ENCODE results near the gene PGBD2. TPM values are rescaled to one million over a fixed set of nuclear protein-coding genes. Genes with fewer than 3 reads are reported as not detected.

PGBD2 gene
- total and polyA plus RNA-seq, 9 of the 15 experiments (the other 6 are each of a cell fraction or from before 2014, with no cell fraction given), result 11.9 to 21.8 (median 14.7) TPM

DNA sequence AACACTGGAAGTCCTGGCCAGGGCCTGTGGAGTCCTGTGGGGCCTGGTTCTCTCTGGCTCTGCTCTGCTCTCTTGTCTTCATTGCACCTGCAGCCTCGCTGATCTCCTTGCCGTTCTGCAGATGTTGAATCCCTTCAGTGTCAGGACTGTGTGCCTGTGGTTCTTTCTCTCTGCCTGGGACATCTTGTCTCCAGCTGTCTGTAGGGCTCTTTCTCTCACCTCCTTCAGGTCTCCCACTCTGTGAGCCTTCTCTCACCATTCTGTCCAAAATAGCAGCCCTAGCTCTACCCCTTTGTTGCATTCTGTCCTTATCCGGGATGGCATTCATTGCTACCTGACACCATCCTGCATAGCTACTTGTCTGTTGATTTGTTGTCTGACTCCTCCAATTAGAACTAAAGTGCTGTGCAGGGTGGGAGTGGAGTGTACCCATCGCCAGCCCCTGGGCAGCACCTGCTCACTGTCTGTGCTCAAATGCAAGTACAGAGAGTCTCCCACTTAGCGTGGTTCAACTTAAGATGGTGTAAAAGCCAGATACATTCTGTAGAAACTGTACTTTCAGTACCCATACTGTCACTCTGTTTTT is 8.9 kb downstream of the PGBD2 start (continued):
- no peak for TF ChIP-seq FOXA1 (IDR thresholded peaks at IDR 0.05; ENCODE audit: borderline replicate concordance)
- TF ChIP-seq SMARCC2 (IDR thresholded peaks at IDR 0.05; ENCODE audit: low read depth), result no peak

DNA sequence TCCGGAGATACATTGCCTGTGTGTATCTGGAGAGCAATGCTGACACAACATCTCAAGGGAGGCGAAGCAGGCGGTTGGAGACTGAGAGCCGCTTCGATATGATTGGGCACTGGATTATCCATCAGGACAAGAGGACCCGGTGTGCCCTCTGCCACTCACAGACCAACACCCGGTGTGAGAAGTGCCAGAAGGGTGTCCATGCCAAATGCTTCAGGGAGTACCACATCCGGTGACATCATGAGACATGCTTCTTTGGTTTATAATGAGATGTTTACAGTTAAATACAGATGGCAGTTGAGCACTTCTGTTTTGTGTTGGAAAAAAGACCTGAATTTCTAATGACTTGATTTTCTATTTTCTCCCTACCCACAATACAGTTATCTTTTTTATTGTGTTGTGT is 12.1 kb downstream of the PGBD2 start:
- intact Hi-C loops (cut with micrococcal nuclease), result no loop called here

More for the DNA sequence above, 12.1 kb downstream of the PGBD2 start:
- DNase-seq (ENCODE audit: extremely low read depth in 1 of 4, low spot score in 3 of 4) (no peak), FAIRE-seq (no peak), ATAC-seq (no peak)
- no peak overlapping the region for H3K27ac ChIP-seq (ENCODE audit: extremely low read depth, low read depth, low read length)
- no peak overlapping the region for H3K4me2 ChIP-seq (ENCODE audit: insufficient read depth, low read length)
- H3K9me1 ChIP-seq (ENCODE audit: control insufficient read depth, insufficient read depth, low read length), result no peaks in the 10 kb centered on the region
- H3K27me3 ChIP-seq (ENCODE audit: control insufficient read depth in 2 of 2, insufficient read depth in 2 of 2, low read length in 2 of 2), result no peaks in the 10 kb centered on the region; a peak in 1 of 5 replicates
- H3K4me3 ChIP-seq, result no peak overlapping the region
- H3K9me3 ChIP-seq (replicated peaks; ENCODE audit: control insufficient read depth, insufficient read depth, low read depth, low read length), result no peaks in the 10 kb centered on the region
- H3K4me1 ChIP-seq (replicated peaks in 1 of 2; ENCODE audit: control insufficient read depth in 2 of 2, insufficient read depth in 2 of 2, low read length in 2 of 2), result peaks cover 15% of the 10 kb centered on the region in 2 experiments; a peak in 4 of 5 replicates
- in situ Hi-C loops (cut with MboI), result no loop called here
- no peaks in the 10 kb centered on the region for H4K20me1 ChIP-seq (replicated peaks; ENCODE audit: control insufficient read depth, insufficient read depth, low read length)
- ChIA-PET POLR2A (interaction anchor here (0.9 kb wide), 1 partner anchor 9 kb away, joined by 3 read pairs; no protein-coding TSS in a partner anchor), CTCF (ENCODE audit: low intra/inter-chr PET ratio) (no interaction called here)
- H2AFZ ChIP-seq (ENCODE audit: low read depth, low read length), result no peak overlapping the region
- no peak for TF ChIP-seq MAFG (tag; conservative IDR thresholded peaks at IDR 0.05)
- no peak for TF ChIP-seq SRSF9 (IDR thresholded peaks at IDR 0.05; ENCODE audit: borderline replicate concordance, low read depth, low read length)
- no peak for TF ChIP-seq MEF2D (tag; conservative IDR thresholded peaks at IDR 0.05; ENCODE audit: low read depth)
- TF ChIP-seq PHTF2 (CRISPR knock-in tag; IDR thresholded peaks at IDR 0.05), result no peak
- TF ChIP-seq KLF13 (tag; IDR thresholded peaks at IDR 0.05; ENCODE audit: borderline replicate concordance, low read depth), result no peak
- no peak for TF ChIP-seq ESRRA (IDR thresholded peaks at IDR 0.05; ENCODE audit: borderline replicate concordance, low read depth)
- no peak for TF ChIP-seq ZNF77 (CRISPR knock-in tag; IDR thresholded peaks at IDR 0.05)
- TF ChIP-seq, protein P1, sequence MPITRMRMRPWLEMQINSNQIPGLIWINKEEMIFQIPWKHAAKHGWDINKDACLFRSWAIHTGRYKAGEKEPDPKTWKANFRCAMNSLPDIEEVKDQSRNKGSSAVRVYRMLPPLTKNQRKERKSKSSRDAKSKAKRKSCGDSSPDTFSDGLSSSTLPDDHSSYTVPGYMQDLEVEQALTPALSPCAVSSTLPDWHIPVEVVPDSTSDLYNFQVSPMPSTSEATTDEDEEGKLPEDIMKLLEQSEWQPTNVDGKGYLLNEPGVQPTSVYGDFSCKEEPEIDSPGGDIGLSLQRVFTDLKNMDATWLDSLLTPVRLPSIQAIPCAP (CRISPR knock-in tag; IDR thresholded peaks at IDR 0.05; ENCODE audit: borderline replicate concordance), result no peak
- WGBS (ENCODE audit: insufficient coverage, low coverage, missing lambda C conversion rate), result 96% methylated on average over 8 of the region's 8 CpGs
- no peak overlapping the region; a peak in 1 of 4 replicates for H3K9ac ChIP-seq (ENCODE audit: insufficient read depth in 1 of 2, low read depth in 2 of 2, low read length in 2 of 2)
- no TSS peak for BruUV-seq (replicated peaks)
- H3K79me2 ChIP-seq (ENCODE audit: control insufficient read depth, insufficient read depth, low read length), result peaks cover 34% of the 10 kb centered on the region
- H3K36me3 ChIP-seq (ENCODE audit: control insufficient read depth, insufficient read depth, low read length), result peaks cover 59% of the 10 kb centered on the region
